Dermis blood vessel endothelial cell (primary cell): ENCODE data around the gene AP2A2. TPM values are rescaled to one million over a fixed set of nuclear protein-coding genes. Genes with fewer than 3 reads are reported as not detected.

Experiments used
- DNase-seq: peaks from one replicate; pipeline ENCODE4 v3.0.0; 2010
- total RNA-seq: library from RNA; depleted of rRNA; stranded (reverse); fragments of >200 nt; gene quantifications from 2 replicates; pipeline ENCODE4 v1.2.3, GENCODE V29; 2014

AP2A2 gene
- total RNA-seq, 1 donor from 2014 or later, result 51.1 TPM

- DNase-seq, result peak; percentile 55
These were observed 135.4 kb downstream of the AP2A2 start for GRCh38 chr11:1060852-1061616.

Other genes starting within 250 kb of the AP2A2 start
- 36.8 and 40.8 TPM in 2 replicates for gene DEAF1, start 230.6 kb upstream of the AP2A2 start, total RNA-seq
- 10.7 and 12.4 TPM in 2 replicates for gene TMEM80, start 230.1 kb upstream of the AP2A2 start, total RNA-seq
- 2.7 and 3.1 TPM in 2 replicates for gene EPS8L2, start 219.6 kb upstream of the AP2A2 start, total RNA-seq
- 115 and 149 TPM in 2 replicates for gene TALDO1, start 178.4 kb upstream of the AP2A2 start, total RNA-seq
- gene GATD1, start 148.4 kb upstream of the AP2A2 start, total RNA-seq, result 19.6 and 23.4 TPM in 2 replicates
- 0.14 and 0.17 TPM in 2 replicates for gene CEND1, start 135.8 kb upstream of the AP2A2 start, total RNA-seq
- 7.1 and 13.6 TPM in 2 replicates for gene SLC25A22, start 127.6 kb upstream of the AP2A2 start, total RNA-seq
- 7.8 and 12.1 TPM in 2 replicates for gene PIDD1, start 120.6 kb upstream of the AP2A2 start, total RNA-seq
- gene RPLP2, start 115.9 kb upstream of the AP2A2 start, total RNA-seq, result 199 and 232 TPM in 2 replicates
- gene PNPLA2, start 107.0 kb upstream of the AP2A2 start, total RNA-seq, result 41.4 and 76.9 TPM in 2 replicates
- 27.5 and 29.8 TPM in 2 replicates for gene CRACR2B, start 98.0 kb upstream of the AP2A2 start, total RNA-seq
- 700 and 712 TPM in 2 replicates for gene CD151, start 92.9 kb upstream of the AP2A2 start, total RNA-seq
- 81.9 and 193 TPM in 2 replicates for gene POLR2L, start 83.3 kb upstream of the AP2A2 start, total RNA-seq
- 167 and 179 TPM in 2 replicates for gene TSPAN4, start 83.0 kb upstream of the AP2A2 start, total RNA-seq
- 38.1 and 56.4 TPM in 2 replicates for gene CHID1, start 15.1 kb upstream of the AP2A2 start, total RNA-seq
- not detected in 2 replicates for gene MUC6, start 110.8 kb downstream of the AP2A2 start, total RNA-seq
- gene MUC2, start 149.0 kb downstream of the AP2A2 start, total RNA-seq, result not detected in 2 replicates
- gene MUC5AC, start 232.1 kb downstream of the AP2A2 start, total RNA-seq, result not detected in 2 replicates